Measurements from ENCODE around the gene RASGRF2. TPM values are rescaled to one million over a fixed set of nuclear protein-coding genes. Genes with fewer than 3 reads are reported as not detected.

RASGRF2 gene
- total and polyA plus RNA-seq, 9 of the 15 experiments (the other 6 are each of a cell fraction or from before 2014, with no cell fraction given) = 0.01 to 0.22 (median 0.08) TPM; not detected in 2

GRCh38 chr5:81066102-81066501 is 105.9 kb downstream of the RASGRF2 start:
- Histone ChIP-seq H3K9me3 (replicated peaks; ENCODE audit: control insufficient read depth, insufficient read depth, low read depth, low read length) (no peaks in the 10 kb centered on the region), H2AFZ (ENCODE audit: low read depth, low read length) (no peak overlapping the region), H3K9me1 (ENCODE audit: control insufficient read depth, insufficient read depth, low read length) (no peaks in the 10 kb centered on the region), H3K4me3 (no peak overlapping the region), H3K27ac (ENCODE audit: extremely low read depth, low read depth, low read length) (no peak overlapping the region), H3K79me2 (ENCODE audit: control insufficient read depth, insufficient read depth, low read length) (no peaks in the 10 kb centered on the region), H3K4me2 (ENCODE audit: insufficient read depth, low read length) (no peak overlapping the region), H3K36me3 (ENCODE audit: control insufficient read depth, insufficient read depth, low read length) (no peaks in the 10 kb centered on the region), H3K27me3 (ENCODE audit: control insufficient read depth in 2 of 2, insufficient read depth in 2 of 2, low read length in 2 of 2) (peaks cover 5 to 19% of the 10 kb centered on the region in 2 experiments; a peak in 4 of 5 replicates), H4K20me1 (replicated peaks; ENCODE audit: control insufficient read depth, insufficient read depth, low read length) (no peaks in the 10 kb centered on the region), H3K4me1 (replicated peaks in 1 of 2; ENCODE audit: control insufficient read depth in 2 of 2, insufficient read depth in 2 of 2, low read length in 2 of 2) (no peaks in the 10 kb centered on the region), H3K9ac (ENCODE audit: insufficient read depth in 1 of 2, low read depth in 2 of 2, low read length in 2 of 2) (no peak overlapping the region)
- BruUV-seq (replicated peaks) = no TSS peak
- DNase-seq (ENCODE audit: extremely low read depth in 1 of 4, low spot score in 3 of 4) = no peak
- ATAC-seq = no peak
- TF ChIP-seq SMARCA4 (IDR thresholded peaks at IDR 0.05) = no peak
- no peak for TF ChIP-seq U2AF1 (optimal IDR thresholded peaks at IDR 0.05; ENCODE audit: low read depth, low read length)
- no peak for TF ChIP-seq ZNF347 (CRISPR knock-in tag; IDR thresholded peaks at IDR 0.05; ENCODE audit: low read depth)
- no peak for TF ChIP-seq DMBX1 (CRISPR knock-in tag; IDR thresholded peaks at IDR 0.05; ENCODE audit: borderline replicate concordance)
- no peak for TF ChIP-seq POLR3G (IDR thresholded peaks at IDR 0.05; ENCODE audit: extremely low read depth, insufficient read length, insufficient replicate concordance)
- no peak for TF ChIP-seq HMBOX1 (IDR thresholded peaks at IDR 0.05)
- no peak for TF ChIP-seq ZNF41 (CRISPR knock-in tag; conservative IDR thresholded peaks at IDR 0.05)
- TF ChIP-seq NFXL1 (CRISPR knock-in tag; IDR thresholded peaks at IDR 0.05) = no peak
- no peak for TF ChIP-seq HDAC1 (IDR thresholded peaks at IDR 0.05)
- TF ChIP-seq EHMT2 (IDR thresholded peaks at IDR 0.05) = no peak
- no peak for TF ChIP-seq PTBP1 (IDR thresholded peaks at IDR 0.05; ENCODE audit: low read depth, low read length)
- no peak for TF ChIP-seq POLR2H (tag; IDR thresholded peaks at IDR 0.05; ENCODE audit: low read depth)
- ChIA-PET POLR2A (interaction anchor here (1.4 kb wide), 1 partner anchor 14 kb away, joined by 3 read pairs; no protein-coding TSS in a partner anchor), CTCF (ENCODE audit: low intra/inter-chr PET ratio) (no interaction called here)
- intact Hi-C loops (cut with micrococcal nuclease) (no loop called here), in situ Hi-C loops (cut with MboI) (no loop called here)
- 5% methylated on average over 4 of the region's 4 CpGs for WGBS (ENCODE audit: insufficient coverage, low coverage, missing lambda C conversion rate)
- no peak for FAIRE-seq

Measured in K562 (cell line).